Measurements from ENCODE around the gene MANBA.
A peak's percentile ranks its signal among the peaks of the same experiment; 100 is the strongest.

MANBA gene

GRCh38 chr4:102612824-102613366 is 147.9 kb downstream of the MANBA start:
- no peak for TF ChIP-seq CTCF (IDR thresholded peaks at IDR 0.05; ENCODE audit: low read depth, low read length, missing control alignments)
- H3K4me3 ChIP-seq (ENCODE audit: low read depth, low read length): no peak overlapping the region
- in situ Hi-C loops (cut with HindIII; ENCODE audit: low sequenced_read_pairs): no loop called here
- no peak for DNase-seq (ENCODE audit: low read depth)

GRCh38 chr4:102612210-102612609 is 148.6 kb downstream of the MANBA start:
- H3K4me3 ChIP-seq (ENCODE audit: low read depth, low read length): no peak overlapping the region
- in situ Hi-C loops (cut with HindIII; ENCODE audit: low sequenced_read_pairs): no loop called here
- TF ChIP-seq CTCF (IDR thresholded peaks at IDR 0.05; ENCODE audit: low read depth, low read length, missing control alignments): no peak

GRCh38 chr4:102610476-102610875 is 150.3 kb downstream of the MANBA start:
- no peak for DNase-seq (ENCODE audit: low read depth)
- in situ Hi-C loops (cut with HindIII; ENCODE audit: low sequenced_read_pairs): no loop called here
- no peak overlapping the region for H3K4me3 ChIP-seq (ENCODE audit: low read depth, low read length)
- no peak for TF ChIP-seq CTCF (IDR thresholded peaks at IDR 0.05; ENCODE audit: low read depth, low read length, missing control alignments)

More at GRCh38 chr4:102612210-102612609, 148.6 kb downstream of the MANBA start:
- DNase-seq (ENCODE audit: low read depth): no peak

GRCh38 chr4:102610007-102610406 is 150.8 kb downstream of the MANBA start:
- TF ChIP-seq CTCF (IDR thresholded peaks at IDR 0.05; ENCODE audit: low read depth, low read length, missing control alignments): peak; percentile 56
- no peak for DNase-seq (ENCODE audit: low read depth)
- in situ Hi-C loops (cut with HindIII; ENCODE audit: low sequenced_read_pairs): no loop called here
- no peak overlapping the region for H3K4me3 ChIP-seq (ENCODE audit: low read depth, low read length)

- no peak for TF ChIP-seq CTCF (IDR thresholded peaks at IDR 0.05; ENCODE audit: low read depth, low read length, missing control alignments)
- DNase-seq (ENCODE audit: low read depth): no peak
- H3K4me3 ChIP-seq (ENCODE audit: low read depth, low read length): no peak overlapping the region
- in situ Hi-C loops (cut with HindIII; ENCODE audit: low sequenced_read_pairs): no loop called here
These were observed 152.6 kb downstream of the MANBA start for GRCh38 chr4:102608190-102608589.

- no peak for TF ChIP-seq CTCF (IDR thresholded peaks at IDR 0.05; ENCODE audit: low read depth, low read length, missing control alignments)
- no peak overlapping the region for H3K4me3 ChIP-seq (ENCODE audit: low read depth, low read length)
- in situ Hi-C loops (cut with HindIII; ENCODE audit: low sequenced_read_pairs): no loop called here
- DNase-seq (ENCODE audit: low read depth): no peak
These were observed 153.8 kb downstream of the MANBA start for GRCh38 chr4:102606846-102607450.
